H1 (cell line): ENCODE measurements around the gene PLA2R1. TPM values are rescaled to one million over a fixed set of nuclear protein-coding genes. Genes with fewer than 3 reads are reported as not detected.

Experiments
- CTCF ChIA-PET: fragments of 300-600 bp; sonication (Branson Sonifier 250); formaldehyde crosslinking; loops from one replicate; lab custom pipeline; 2021; ENCODE audit not compliant: partially characterized antibody; lab: Charles Lee
- POLR2A ChIA-PET: fragments of 300-600 bp; sonication (Branson Sonifier 250); formaldehyde crosslinking; loops from one replicate; lab custom pipeline; 2021; ENCODE audit warnings: inconsistent platforms; ENCODE audit not compliant: partially characterized antibody; lab: Charles Lee
- DNase-seq, 2 experiments: peaks; one replicate each; pipeline versions ENCODE4 v3.0.0 to v3.0.0-alpha.2; 2010 to 2022; ENCODE audit warnings: low spot score in 2 of 2, low read depth in 1 of 2, mixed read lengths in 1 of 2
- FAIRE-seq: peaks from 2 replicates; lab custom pipeline; 2011; peaks lifted over from hg19 to GRCh38; lab: Jason Lieb, UNC
- H2AFZ ChIP-seq: 2 replicates; pipeline ENCODE4 v1.8.1; 2012; ENCODE audit warnings: low read length, inconsistent platforms
- H2AK5ac ChIP-seq: 2 replicates; pipeline ENCODE4 v1.6.1; 2013; ENCODE audit warnings: low read depth, low read length
- H2BK120ac ChIP-seq: replicated peaks from 2 replicates; pipeline ENCODE3; 2013; ENCODE audit warnings: low read depth, low read length, inconsistent platforms
- H2BK12ac ChIP-seq: 2 replicates; pipeline ENCODE4 v1.6.1; 2013; ENCODE audit warnings: low read depth, low read length
- H2BK15ac ChIP-seq: 2 replicates; pipeline ENCODE4 v1.6.1; 2013; ENCODE audit warnings: low read length
- H2BK20ac ChIP-seq: 2 replicates; pipeline ENCODE4 v1.6.1; 2013; ENCODE audit warnings: low read length
- H2BK5ac ChIP-seq: 2 replicates; pipeline ENCODE4 v1.6.1; 2013; ENCODE audit warnings: low read depth, low read length
- H3K14ac ChIP-seq: 2 replicates; pipeline ENCODE4 v1.6.1; 2013; ENCODE audit warnings: inconsistent platforms; ENCODE audit not compliant: insufficient read length
- H3K18ac ChIP-seq: 2 replicates; pipeline ENCODE4 v1.6.1; 2013; ENCODE audit warnings: low read length; ENCODE audit errors: extremely low read depth
- H3K23ac ChIP-seq: 2 replicates; pipeline ENCODE4 v1.6.1; 2013; ENCODE audit warnings: inconsistent platforms; ENCODE audit not compliant: insufficient read length
- H3K23me2 ChIP-seq: 2 replicates; pipeline ENCODE4 v1.6.1; 2013; ENCODE audit warnings: low read depth, low read length
- H3K27ac ChIP-seq: 2 replicates; pipeline ENCODE4 v1.6.1; 2011; ENCODE audit warnings: low read depth, low read length, inconsistent platforms
- H3K27me3 ChIP-seq, 4 experiments: replicated peaks in 1 of 4; 1 replicate in 1 of 4; 2 replicates in 3 of 4; pipeline versions ENCODE4 v1.6.1 to v1.8.1; 2011 to 2013; ENCODE audit warnings: low read length in 3 of 4, mild to moderate bottlenecking in 3 of 4, inconsistent platforms in 2 of 4, mixed read lengths in 2 of 4, moderate library complexity in 1 of 4; ENCODE audit not compliant: control insufficient read depth in 3 of 4, insufficient read depth in 3 of 4; ENCODE audit errors: extremely low read depth in 1 of 4
- H3K36me3 ChIP-seq, 4 experiments: 2 replicates each; pipeline versions ENCODE4 v1.6.1 to v1.8.1; 2011 to 2013; ENCODE audit warnings: mild to moderate bottlenecking in 4 of 4, low read length in 3 of 4, moderate library complexity in 2 of 4, control low read depth in 1 of 4, inconsistent platforms in 1 of 4; ENCODE audit not compliant: insufficient read depth in 4 of 4, control insufficient read depth in 2 of 4
- H3K4ac ChIP-seq: replicated peaks from 2 replicates; pipeline ENCODE3; 2013; ENCODE audit warnings: low read length, low read depth, mixed read lengths, inconsistent platforms; ENCODE audit not compliant: insufficient read length
- H3K4me1 ChIP-seq, 4 experiments: replicated peaks in 1 of 4; 1 replicate in 1 of 4; 2 replicates in 3 of 4; pipeline versions ENCODE4 v1.6.1 to v1.8.1; 2011 to 2013; ENCODE audit warnings: low read length in 3 of 4, inconsistent platforms in 2 of 4, mixed read lengths in 1 of 4; ENCODE audit not compliant: insufficient read depth in 4 of 4, control insufficient read depth in 3 of 4
- H3K4me2 ChIP-seq, 2 experiments: 2 replicates each; pipeline versions ENCODE4 v1.6.1 to v1.8.1; 2011 to 2013; ENCODE audit warnings: low read depth in 2 of 2, low read length in 2 of 2, control low read depth in 1 of 2, inconsistent platforms in 1 of 2, mild to moderate bottlenecking in 1 of 2; ENCODE audit not compliant: insufficient read depth in 1 of 2
- H3K4me3 ChIP-seq, 4 experiments: fragments of 200-600, 300-600 bp in 1 of 4; sonication (generic), shearing (Covaris generic), sonication (Bioruptor Twin) in 1 of 4; 2 replicates each; pipeline versions ENCODE4 v1.5.1 to v1.8.1; 2011 to 2016; ENCODE audit warnings: low read length in 4 of 4, low read depth in 3 of 4, control low read depth in 2 of 4, inconsistent platforms in 2 of 4, mild to moderate bottlenecking in 2 of 4, mixed read lengths in 1 of 4, moderate library complexity in 1 of 4; ENCODE audit not compliant: insufficient read depth in 2 of 4; ENCODE audit errors: extremely low read depth in 1 of 4
- H3K56ac ChIP-seq: replicated peaks from 2 replicates; pipeline ENCODE3; 2013; ENCODE audit warnings: low read depth, mild to moderate bottlenecking, mixed read lengths, low read length, inconsistent platforms; ENCODE audit not compliant: insufficient read length
- H3K79me1 ChIP-seq: 2 replicates; pipeline ENCODE4 v1.6.1; 2013; ENCODE audit warnings: low read depth, low read length, control low read depth
- H3K79me2 ChIP-seq, 2 experiments: 2 replicates each; pipeline versions ENCODE4 v1.6.1 to v1.8.1; 2012 to 2013; ENCODE audit warnings: low read length in 2 of 2, mild to moderate bottlenecking in 2 of 2, inconsistent platforms in 1 of 2; ENCODE audit not compliant: insufficient read depth in 2 of 2, control insufficient read depth in 1 of 2
- H3K9ac ChIP-seq, 4 experiments: replicated peaks in 1 of 4; 1 replicate in 1 of 4; 2 replicates in 3 of 4; pipeline versions ENCODE4 v1.6.1 to v1.8.1; 2011 to 2013; ENCODE audit warnings: low read depth in 3 of 4, low read length in 3 of 4, control low read depth in 2 of 4, mild to moderate bottlenecking in 2 of 4, moderate library complexity in 2 of 4, inconsistent platforms in 1 of 4; ENCODE audit errors: extremely low read depth in 1 of 4
- H3K9me3 ChIP-seq, 2 experiments: 2 replicates each; pipeline versions ENCODE4 v1.6.1 to v1.8.1; 2012 to 2013; ENCODE audit warnings: mild to moderate bottlenecking in 2 of 2, moderate library complexity in 2 of 2, control low read depth in 1 of 2, inconsistent platforms in 1 of 2, low read depth in 1 of 2, low read length in 1 of 2, mixed read lengths in 1 of 2; ENCODE audit not compliant: insufficient read depth in 2 of 2
- H4K20me1 ChIP-seq, 2 experiments: replicated peaks in 1 of 2; 2 replicates each; pipeline versions ENCODE3 to v1.8.1; 2011 to 2013; ENCODE audit warnings: inconsistent platforms in 2 of 2, low read length in 2 of 2, mild to moderate bottlenecking in 1 of 2; ENCODE audit not compliant: insufficient read depth in 2 of 2, control insufficient read depth in 1 of 2
- H4K5ac ChIP-seq: 2 replicates; pipeline ENCODE4 v1.6.1; 2013; ENCODE audit warnings: low read length, low read depth, mixed read lengths, inconsistent platforms; ENCODE audit not compliant: insufficient read length
- H4K8ac ChIP-seq: 2 replicates; pipeline ENCODE4 v1.8.0; 2013; ENCODE audit warnings: mild to moderate bottlenecking, moderate library complexity, low read length, inconsistent platforms; ENCODE audit not compliant: insufficient read depth; ENCODE audit errors: extremely low read depth
- H4K91ac ChIP-seq: replicated peaks from 2 replicates; pipeline ENCODE3; 2013; ENCODE audit warnings: low read length, mixed read lengths, inconsistent platforms; ENCODE audit not compliant: insufficient read length
- RAD21 ChIP-seq, 2 experiments: IDR thresholded peaks in 1 of 2; conservative IDR thresholded peaks in 1 of 2; 2 replicates each; pipeline ENCODE4 v1.6.1; 2011; ENCODE audit warnings: low read depth in 2 of 2, low read length in 2 of 2, improper control_type of control experiment in 1 of 2, inconsistent platforms in 1 of 2, mild to moderate bottlenecking in 1 of 2, moderate library complexity in 1 of 2
- SRF ChIP-seq: IDR thresholded peaks from 2 replicates; pipeline ENCODE4 v1.6.1; 2011; ENCODE audit warnings: mild to moderate bottlenecking, low read depth, low read length, moderate library complexity
- TBP ChIP-seq: IDR thresholded peaks from 2 replicates; pipeline ENCODE4 v1.6.1; 2011; ENCODE audit warnings: low read depth, low read length, improper control_type of control experiment
- TEAD4 ChIP-seq: IDR thresholded peaks from 2 replicates; pipeline ENCODE4 v1.6.1; 2012; ENCODE audit warnings: low read depth, low read length, inconsistent platforms, mixed read lengths
- WGBS, 2 experiments: shearing (Covaris generic) in 1 of 2; methylation state at CpG; one replicate each; pipeline versions ENCODE4 v1.1.6 to v1.1.7; 2013 to 2015; ENCODE audit warnings: low lambda C conversion rate in 2 of 2, mixed read lengths in 2 of 2, inconsistent platforms in 1 of 2, low coverage in 1 of 2, missing lambda C conversion rate in 1 of 2; ENCODE audit not compliant: insufficient replicate concordance in 2 of 2, insufficient coverage in 1 of 2, insufficient read length in 1 of 2; ENCODE audit errors: extremely low coverage in 1 of 2, missing lambda C conversion rate in 1 of 2; 5-methylcytosine and 5-hydroxymethylcytosine counted together
- polyA plus RNA-seq, 7 experiments: library from polyadenylated mRNA; depleted of rRNA in 3 of 7; stranded (reverse) in 5 of 7; unstranded in 2 of 7; fragments of >200 nt in 5 of 7; fragments of 200-250 nt in 2 of 7; gene quantifications; 1 replicate in 5 of 7; 2 replicates in 1 of 7; 4 replicates in 1 of 7; pipeline versions ENCODE4 v1.2.1 to v1.2.3, GENCODE V29; 2011 to 2013; ENCODE audit warnings: missing spikeins in 2 of 7, mixed read lengths in 2 of 7
- total RNA-seq: library from RNA; stranded (reverse); fragmentation: NEBNext Ultra II Directional; extraction: Animal tissue kit (Norgen Biotek cat#: 25700); gene quantifications from 2 replicates; pipeline ENCODE4 v1.2.1, GENCODE V29; 2021
- TF ChIP-seq, protein P1 (sequence below), 3 experiments: IDR thresholded peaks; 1 replicate in 2 of 3; 2 replicates in 1 of 3; pipeline versions ENCODE4 v1.5.1 to v1.6.1; 2011; ENCODE audit warnings: low read length in 3 of 3, mild to moderate bottlenecking in 3 of 3, inconsistent platforms in 2 of 3, low read depth in 1 of 3, moderate library complexity in 1 of 3; ENCODE audit not compliant: insufficient read depth in 1 of 3; ENCODE audit errors: control extremely low read depth in 1 of 3

The PLA2R1 gene
- total and polyA plus RNA-seq, 2 of the 8 experiments (the other 6 are each of a cell fraction or from before 2014, with no cell fraction given): 0.65 to 1.5 TPM

DNA sequence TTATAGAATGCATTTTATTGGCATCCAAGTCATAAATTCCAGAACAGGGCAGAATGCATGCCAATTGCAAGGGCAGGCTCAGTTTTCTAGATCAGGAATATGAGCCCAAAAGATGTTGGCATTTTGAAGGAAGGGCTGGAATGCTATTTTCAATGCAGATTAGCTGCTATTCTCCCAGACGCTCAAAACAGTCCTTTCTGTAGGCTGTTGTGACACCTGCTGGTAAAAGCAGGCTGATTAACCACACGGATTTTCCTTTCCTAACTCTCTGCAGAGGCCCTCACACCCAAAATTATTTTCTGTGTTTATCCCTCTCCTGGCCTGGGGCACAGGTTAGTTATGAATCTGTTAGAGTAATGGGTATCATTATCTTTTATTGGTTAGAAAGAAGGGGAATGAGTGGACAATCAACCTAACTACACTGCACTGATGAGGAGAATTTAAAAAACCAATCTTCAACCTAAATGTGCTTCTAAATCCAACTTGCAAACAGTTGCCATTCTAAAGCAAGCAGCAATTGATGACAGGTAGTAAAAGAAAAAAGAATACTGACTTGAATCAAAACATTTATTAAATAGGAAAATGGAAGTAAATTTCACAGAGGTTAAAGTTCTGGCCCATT is 94.0 kb downstream of the PLA2R1 start:
- no peak overlapping the region for H4K5ac ChIP-seq
- H2BK15ac ChIP-seq: no peak overlapping the region
- no peak overlapping the region for H4K8ac ChIP-seq
- H3K27me3 ChIP-seq: no peaks in the 10 kb centered on the region
- WGBS, 2 experiments: 5% methylated on average over 2 of the region's 2 CpGs; no CpG with 5 or more reads in 1 of the 2 experiments
- no peak overlapping the region for H3K4me2 ChIP-seq
- no peaks in the 10 kb centered on the region for H3K79me2 ChIP-seq
- no peak overlapping the region for H3K56ac ChIP-seq
- no peak overlapping the region for H2AFZ ChIP-seq
- no peaks in the 10 kb centered on the region for H3K9me3 ChIP-seq
- peaks cover 0 to 2% of the 10 kb centered on the region in 2 experiments for H4K20me1 ChIP-seq
- FAIRE-seq (peak; percentile 95), DNase-seq (no peak)
- no peaks in the 10 kb centered on the region for H3K79me1 ChIP-seq
- H3K9ac ChIP-seq: no peak overlapping the region
- ChIA-PET CTCF (interaction anchor here (0.6 to 1.4 kb wide), 16 partner anchors 8 to 728 kb away, joined by 3 to 7 read pairs (median 3); no protein-coding TSS in a partner anchor), POLR2A (interaction anchor here (1.2 kb wide), 1 partner anchor 13 kb away, joined by 3 read pairs; no protein-coding TSS in a partner anchor)
- H3K4me3 ChIP-seq: no peak overlapping the region
- no peak overlapping the region for H2AK5ac ChIP-seq
- no peak overlapping the region for H3K18ac ChIP-seq
- no peak overlapping the region for H3K23ac ChIP-seq
- no peaks in the 10 kb centered on the region for H3K36me3 ChIP-seq
- H3K4ac ChIP-seq: no peak overlapping the region
- no peak overlapping the region for H2BK120ac ChIP-seq
- H4K91ac ChIP-seq: no peak overlapping the region
- H2BK12ac ChIP-seq: no peak overlapping the region
- H3K27ac ChIP-seq: no peak overlapping the region
- no peaks in the 10 kb centered on the region for H3K23me2 ChIP-seq
- H2BK5ac ChIP-seq: no peak overlapping the region
- H2BK20ac ChIP-seq: no peak overlapping the region
- H3K4me1 ChIP-seq: no peaks in the 10 kb centered on the region
- TF ChIP-seq SRF: 0 out of 2 replicates have a peak, but pooled peaks have one; percentile 5
- TF ChIP-seq TEAD4: peak; percentile 90
- TF ChIP-seq, protein P1, sequence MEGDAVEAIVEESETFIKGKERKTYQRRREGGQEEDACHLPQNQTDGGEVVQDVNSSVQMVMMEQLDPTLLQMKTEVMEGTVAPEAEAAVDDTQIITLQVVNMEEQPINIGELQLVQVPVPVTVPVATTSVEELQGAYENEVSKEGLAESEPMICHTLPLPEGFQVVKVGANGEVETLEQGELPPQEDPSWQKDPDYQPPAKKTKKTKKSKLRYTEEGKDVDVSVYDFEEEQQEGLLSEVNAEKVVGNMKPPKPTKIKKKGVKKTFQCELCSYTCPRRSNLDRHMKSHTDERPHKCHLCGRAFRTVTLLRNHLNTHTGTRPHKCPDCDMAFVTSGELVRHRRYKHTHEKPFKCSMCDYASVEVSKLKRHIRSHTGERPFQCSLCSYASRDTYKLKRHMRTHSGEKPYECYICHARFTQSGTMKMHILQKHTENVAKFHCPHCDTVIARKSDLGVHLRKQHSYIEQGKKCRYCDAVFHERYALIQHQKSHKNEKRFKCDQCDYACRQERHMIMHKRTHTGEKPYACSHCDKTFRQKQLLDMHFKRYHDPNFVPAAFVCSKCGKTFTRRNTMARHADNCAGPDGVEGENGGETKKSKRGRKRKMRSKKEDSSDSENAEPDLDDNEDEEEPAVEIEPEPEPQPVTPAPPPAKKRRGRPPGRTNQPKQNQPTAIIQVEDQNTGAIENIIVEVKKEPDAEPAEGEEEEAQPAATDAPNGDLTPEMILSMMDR (IDR thresholded peaks at IDR 0.05; ENCODE audit: control extremely low read depth in 1 of 3, insufficient read depth in 1 of 3, low read depth in 1 of 3, low read length in 3 of 3): peak in 2 of 3 experiments; percentile 77 to 86; a peak in 3 of 4 replicates
- TF ChIP-seq RAD21 (IDR thresholded peaks at IDR 0.05 in 1 of 2, conservative IDR thresholded peaks at IDR 0.05 in 1 of 2; ENCODE audit: low read depth in 2 of 2, low read length in 2 of 2): peak; percentile 95 to 96
- TF ChIP-seq TBP: no peak
- no peak overlapping the region for H3K14ac ChIP-seq
